NCI-H187 treated with DMSO at 0.1 percent for 48 hours (cell line): Measurements from ENCODE around the gene SUGCT.
"Not testable (repeated sequence)": the region's sequence is repeated elsewhere in the genome, so short reads cannot be mapped to it uniquely, and the experiment has no call there.

ENCODE experiments used
- DNase-seq: peaks from one replicate; lab custom pipeline; 2025; lab: John Stamatoyannopoulos, UW

The SUGCT gene

GRCh38 chr7:40134428-40135316 lies at the start of gene SUGCT, which contains the start of gene MPLKIP:
Gene SUGCT, plus strand, starts transcription at chr7:40135005.
Gene MPLKIP, minus strand, starts transcription at chr7:40134622. Its CDS starts 55 bp downstream, at chr7:40134567.
- DNase-seq, result peak; percentile 14

GRCh38 chr7:40092182-40092581 lies 42.6 kb upstream of the SUGCT start:
- DNase-seq, result no peak

- no peak for DNase-seq
These were observed 41.0 kb upstream of the SUGCT start for GRCh38 chr7:40093631-40094350.

GRCh38 chr7:40095230-40095629 lies 39.6 kb upstream of the SUGCT start:
- no peak for DNase-seq

- DNase-seq, result no peak
These were observed 39.0 kb upstream of the SUGCT start for GRCh38 chr7:40095695-40096327.

- no peak for DNase-seq
These were observed 37.1 kb upstream of the SUGCT start for GRCh38 chr7:40097728-40098127.

- DNase-seq, result no peak
These were observed 36.0 kb upstream of the SUGCT start for GRCh38 chr7:40098810-40099209.

- DNase-seq, result no peak
These were observed 35.0 kb upstream of the SUGCT start for GRCh38 chr7:40099837-40100236.

- DNase-seq, result no peak
These were observed 33.6 kb upstream of the SUGCT start for GRCh38 chr7:40101201-40101600.

- DNase-seq, result no peak
These were observed 31.9 kb upstream of the SUGCT start for GRCh38 chr7:40102897-40103296.

GRCh38 chr7:40105879-40106473 lies 28.8 kb upstream of the SUGCT start:
- no peak for DNase-seq

GRCh38 chr7:40115936-40116335 lies 18.9 kb upstream of the SUGCT start:
- DNase-seq, result no peak

- not testable (repeated sequence) for DNase-seq
These were observed 17.6 kb upstream of the SUGCT start for GRCh38 chr7:40117199-40117598.

GRCh38 chr7:40118201-40118600 lies 16.6 kb upstream of the SUGCT start:
- DNase-seq, result not testable (repeated sequence)

GRCh38 chr7:40120020-40120419 lies 14.8 kb upstream of the SUGCT start:
- DNase-seq, result no peak

- DNase-seq, result not testable (repeated sequence)
These were observed 12.5 kb upstream of the SUGCT start for GRCh38 chr7:40122100-40122939.

- DNase-seq, result no peak
These were observed 11.9 kb upstream of the SUGCT start for GRCh38 chr7:40122940-40123254.

- no peak for DNase-seq
These were observed 1.0 kb upstream of the SUGCT start for GRCh38 chr7:40133561-40134427.

- no peak for DNase-seq
These were observed 459 bp downstream of the SUGCT start for GRCh38 chr7:40135317-40135610.

- DNase-seq, result no peak
These were observed 2.8 kb downstream of the SUGCT start for GRCh38 chr7:40137563-40137962.

GRCh38 chr7:40138973-40139372 lies 4.2 kb downstream of the SUGCT start:
- DNase-seq, result no peak
